HG03442 (cell line): ENCODE measurements around the gene SLC9B2.
A peak's percentile ranks its signal among the peaks of the same experiment; 100 is the strongest.
"Not testable (repeated sequence)": the region's sequence is repeated elsewhere in the genome, so short reads cannot be mapped to it uniquely, and the experiment has no call there.

Source experiments
- ATAC-seq: cut with Tn5 transposase; IDR thresholded peaks from one replicate; pipeline ENCODE4 v1.9.1; 2021; ENCODE audit warnings: mild to moderate bottlenecking, moderate library complexity; ENCODE audit not compliant: unreplicated experiment

SLC9B2 gene

DNA sequence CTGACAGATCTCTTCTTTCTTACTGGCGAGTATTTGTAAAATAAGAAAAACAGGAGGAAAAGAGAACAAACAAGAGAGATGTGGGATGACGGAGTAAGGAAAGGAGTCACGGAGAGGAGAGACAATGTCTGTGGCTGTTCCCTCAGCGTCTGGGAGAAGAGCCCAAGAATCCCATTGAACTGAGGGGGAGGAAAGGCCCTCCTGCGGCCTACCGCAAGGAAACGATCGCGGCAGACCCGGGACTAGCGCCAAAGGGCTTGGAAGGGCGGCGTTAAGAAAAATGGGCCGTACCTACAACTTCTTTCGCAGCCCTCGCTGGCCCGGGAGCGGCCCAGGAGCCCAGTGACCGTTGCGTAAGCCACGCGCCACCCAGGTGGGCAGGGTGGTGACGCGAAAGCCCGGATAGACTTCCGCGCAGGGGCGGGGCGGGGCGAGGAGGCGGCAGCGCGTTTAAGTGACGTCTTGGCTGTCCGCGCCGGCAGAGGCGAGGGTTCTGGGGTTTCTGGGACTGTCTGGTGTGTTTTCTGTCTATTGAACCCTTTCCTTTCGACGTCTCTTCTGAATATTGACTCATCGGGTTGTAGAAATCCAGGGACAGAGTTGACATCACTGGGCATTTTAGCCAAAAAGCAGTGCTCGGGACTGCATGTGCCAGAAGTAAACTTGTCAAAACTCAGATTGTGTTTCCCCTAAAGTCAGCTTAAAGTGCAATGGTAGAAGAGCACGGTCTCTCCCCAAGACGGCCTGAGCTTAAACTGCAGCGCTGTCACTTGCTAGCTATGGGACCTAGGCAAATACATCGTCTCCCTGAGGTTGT, 57.0 kb downstream of the SLC9B2 start, which contains the start of gene SLC9B1:
TSS of gene SLC9B1 (minus strand) at position 398 of the 817 bp plus-strand sequence. CDS start 27,994 bp downstream, outside the sequence.
- ATAC-seq: peak; percentile 98

DNA sequence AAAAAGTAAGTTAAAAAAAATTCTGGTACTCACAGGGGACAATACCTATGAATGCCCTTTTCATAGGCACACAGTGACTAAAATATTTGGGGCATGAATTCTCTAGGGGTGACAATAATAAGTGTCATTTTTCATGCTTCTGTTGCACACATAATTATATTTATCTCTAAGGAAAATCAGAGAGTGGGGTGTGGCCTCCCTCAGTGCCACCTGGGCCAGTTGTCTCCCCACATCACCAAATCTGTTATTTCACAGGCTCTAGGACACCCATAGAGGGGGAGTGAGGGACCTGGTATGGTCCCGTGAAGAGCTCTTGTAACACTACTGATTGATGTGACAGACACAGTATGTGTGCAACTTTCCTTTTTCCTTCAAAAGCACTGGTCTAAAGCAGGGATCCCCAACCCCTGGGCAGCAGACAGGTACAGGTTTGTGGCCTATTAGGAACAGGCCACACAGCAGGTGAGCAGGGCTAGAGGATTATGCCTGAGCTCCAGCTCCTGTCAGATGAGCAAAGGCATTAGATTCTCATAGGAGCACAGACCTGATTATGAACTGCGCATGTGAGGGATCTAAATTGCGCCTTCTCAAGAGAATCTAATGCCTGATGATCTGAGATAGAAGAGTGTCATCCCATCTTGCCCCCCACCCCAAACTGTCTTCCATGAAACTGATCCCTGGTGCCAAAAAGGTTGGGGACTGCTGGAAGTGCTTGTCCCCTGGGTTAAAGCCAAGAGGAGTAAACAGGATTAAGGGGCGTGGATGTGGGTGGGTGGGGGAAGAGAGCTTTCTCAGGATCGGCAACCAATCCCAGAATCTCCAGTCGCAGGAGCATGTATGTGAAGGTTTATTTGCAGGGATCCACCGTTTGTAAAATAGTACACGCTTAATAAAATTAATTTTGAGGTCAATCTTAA, 57.9 kb downstream of the SLC9B2 start:
- no peak for ATAC-seq

DNA sequence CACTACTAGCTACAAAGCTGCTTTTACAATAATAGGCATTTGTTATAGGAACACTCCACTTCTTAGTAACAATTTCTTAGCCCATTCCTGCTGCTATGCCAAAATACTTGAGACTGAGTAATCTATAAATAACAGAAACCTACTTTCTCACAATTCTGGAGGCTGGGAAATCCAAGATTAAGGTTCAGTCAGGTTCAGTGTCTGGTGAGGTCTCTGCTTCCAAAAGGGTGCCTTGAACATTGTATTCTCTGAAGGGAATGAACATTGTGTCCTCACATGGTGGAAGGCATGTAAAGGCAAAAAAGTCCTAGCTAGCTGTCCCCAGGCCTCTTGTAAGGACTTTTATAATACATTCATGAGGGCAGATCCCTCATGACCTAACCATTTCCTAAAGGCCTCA, 64.0 kb downstream of the SLC9B2 start:
- no peak for ATAC-seq

DNA sequence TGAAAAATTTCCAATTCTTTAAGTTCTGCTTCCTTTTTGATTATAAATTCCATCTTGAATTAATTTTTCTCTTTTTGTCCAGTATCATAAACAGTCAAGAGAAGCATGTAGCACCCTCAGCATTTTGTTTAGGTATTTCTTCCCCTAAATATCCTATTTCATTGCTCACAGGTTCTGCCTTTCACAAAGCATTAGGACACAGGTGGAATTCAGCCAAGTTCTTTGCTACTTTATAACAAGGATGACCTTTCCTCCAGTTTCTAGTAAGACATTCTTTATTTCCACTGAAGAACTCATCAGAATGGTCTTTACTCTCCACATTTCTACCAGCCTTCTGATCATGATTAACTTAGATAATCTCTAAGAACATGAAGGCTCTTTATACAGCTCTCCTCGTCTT, 64.5 kb downstream of the SLC9B2 start:
- no peak for ATAC-seq

DNA sequence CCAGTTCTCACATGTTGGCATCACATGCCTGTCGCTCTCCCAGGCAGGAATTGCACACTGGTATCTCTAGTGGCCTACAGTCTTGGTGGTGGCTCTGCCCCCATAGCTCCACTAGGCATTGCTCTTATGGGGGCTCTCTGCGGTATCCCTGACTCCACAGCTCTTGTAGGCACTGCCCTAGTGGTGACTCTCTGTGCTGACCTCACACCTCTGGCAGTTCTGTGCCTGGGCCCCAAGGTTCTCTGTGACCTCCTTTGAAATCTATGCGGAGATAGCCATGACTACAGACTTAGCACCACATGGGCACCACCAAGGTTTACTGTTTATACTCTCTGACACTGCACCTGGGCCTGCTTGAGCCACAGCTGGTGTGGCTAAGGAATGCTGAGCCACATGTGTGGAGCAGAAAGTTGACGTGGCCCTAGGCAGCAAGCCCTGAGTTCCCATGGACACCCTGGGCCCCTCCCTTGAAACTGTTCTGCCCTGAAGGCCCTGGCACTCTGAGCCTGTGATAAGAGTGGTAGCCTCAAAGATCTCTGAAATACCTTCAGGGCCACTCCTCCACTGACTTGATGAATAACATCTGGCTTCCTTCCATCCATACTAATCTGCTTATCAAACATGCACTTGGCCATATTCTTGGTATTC, 65.1 kb downstream of the SLC9B2 start:
- ATAC-seq: no peak

DNA sequence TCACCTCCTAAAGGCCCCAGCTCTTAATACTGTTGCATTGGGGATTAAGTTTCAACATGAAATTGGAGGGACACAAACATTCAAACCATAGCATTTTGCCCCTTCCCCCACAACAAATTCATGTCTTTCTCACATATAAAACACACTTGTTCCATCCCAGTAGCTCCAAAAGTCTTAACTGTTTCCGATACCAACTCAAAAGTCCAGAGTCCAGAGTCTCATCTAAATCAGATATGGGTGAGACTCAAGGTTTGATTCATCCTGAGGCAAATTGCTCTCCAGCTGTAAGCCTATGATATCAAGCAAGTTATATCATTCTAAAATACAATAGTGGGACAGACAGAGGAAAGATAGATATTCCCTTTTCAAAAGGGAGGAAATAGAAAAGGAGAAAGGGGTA, 65.8 kb downstream of the SLC9B2 start:
- ATAC-seq: no peak

DNA sequence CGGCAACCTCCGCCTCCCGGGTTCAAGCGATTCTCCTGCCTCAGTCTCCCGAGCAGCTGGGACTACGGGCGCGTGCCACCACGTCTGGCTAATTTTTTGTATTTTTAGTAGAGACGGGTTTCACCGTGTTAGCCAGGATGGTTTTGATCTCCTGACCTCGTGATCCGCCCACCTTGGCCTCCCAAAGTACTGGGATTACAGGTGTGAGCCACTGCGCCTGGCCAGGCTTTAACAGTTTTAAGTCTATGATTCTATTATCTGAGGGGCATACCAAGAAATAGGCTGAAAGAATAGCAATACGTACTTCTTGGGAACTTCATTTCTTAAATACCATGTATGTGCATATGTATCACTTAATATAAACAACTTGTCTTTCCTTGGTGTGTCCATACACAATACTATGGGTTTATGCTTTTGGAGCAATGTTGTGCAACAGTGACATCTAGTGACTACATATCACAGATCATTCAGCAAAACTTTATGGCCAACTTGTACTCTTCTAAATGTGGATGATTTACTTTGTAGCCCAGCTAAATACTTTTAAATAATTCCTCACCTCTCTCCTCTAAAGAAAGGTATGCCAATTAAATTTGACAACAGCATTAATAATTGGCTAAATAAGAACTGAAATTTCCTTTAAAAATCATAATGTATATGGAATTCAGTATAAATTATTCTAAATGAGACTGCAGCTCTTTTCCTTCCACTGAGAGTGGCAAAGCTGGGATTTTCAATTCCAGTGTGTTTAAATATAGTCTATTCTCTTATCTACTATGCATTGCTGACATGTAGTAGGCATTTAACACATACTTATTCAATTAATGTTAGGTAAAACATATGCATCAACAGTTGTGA, 67.5 kb downstream of the SLC9B2 start:
- peak; percentile 79 for ATAC-seq

DNA sequence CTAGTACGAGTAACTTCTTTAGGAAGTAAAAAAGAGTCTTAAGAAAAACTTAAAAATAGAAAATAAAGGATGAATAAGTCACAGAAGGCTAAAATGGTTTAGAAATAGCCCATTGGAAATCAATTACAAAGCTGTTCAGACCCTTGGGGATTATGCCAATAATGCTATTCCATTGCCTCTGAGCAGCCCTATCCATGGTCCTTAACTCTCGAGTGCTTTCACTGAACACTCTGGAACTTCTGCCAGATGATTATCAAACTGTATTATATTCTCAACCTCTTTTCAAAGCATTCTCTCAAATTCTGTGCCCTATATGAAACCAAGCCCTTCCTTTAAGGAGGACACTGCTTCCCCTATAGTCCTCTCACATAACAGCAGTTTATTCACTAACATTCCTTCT, 74.0 kb downstream of the SLC9B2 start:
- ATAC-seq: no peak

DNA sequence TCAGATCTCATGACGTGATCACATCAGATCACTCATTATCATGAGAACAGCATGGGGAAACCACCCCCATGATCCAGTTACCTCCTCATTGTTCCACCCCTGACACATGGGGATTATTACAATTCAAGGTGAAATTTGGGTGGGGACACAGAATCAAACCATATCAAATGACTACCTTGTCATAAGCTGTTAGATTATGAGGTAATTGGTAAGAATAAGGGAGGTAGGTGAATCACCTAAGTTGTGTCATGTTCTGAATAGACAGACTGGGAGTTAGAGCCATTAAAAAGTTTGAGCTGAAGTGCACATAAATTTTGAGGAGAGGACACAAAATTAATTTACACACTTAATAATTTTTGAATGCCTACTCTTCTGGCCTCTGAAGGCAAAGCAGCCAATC, 81.8 kb downstream of the SLC9B2 start:
- no peak for ATAC-seq

DNA sequence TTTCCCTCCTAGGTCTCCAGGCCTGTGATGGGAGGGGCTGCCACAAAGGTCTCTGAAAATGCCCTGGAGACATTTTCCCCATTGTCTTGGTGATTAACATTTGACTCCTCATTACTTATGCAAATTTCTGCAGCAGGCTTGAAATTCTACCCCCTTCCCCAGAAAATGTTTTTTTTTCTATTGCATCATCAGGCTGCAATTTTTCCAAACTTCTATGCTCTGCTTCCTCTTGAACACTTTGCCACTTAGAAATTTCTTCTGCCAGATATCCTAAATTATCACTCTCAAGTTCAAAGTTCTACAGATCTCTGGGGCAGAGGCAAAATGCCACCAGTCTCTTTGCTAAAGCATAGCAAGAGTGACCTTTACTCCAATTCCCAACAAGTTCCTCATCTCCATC, 82.6 kb downstream of the SLC9B2 start:
- ATAC-seq: not testable (repeated sequence)

DNA sequence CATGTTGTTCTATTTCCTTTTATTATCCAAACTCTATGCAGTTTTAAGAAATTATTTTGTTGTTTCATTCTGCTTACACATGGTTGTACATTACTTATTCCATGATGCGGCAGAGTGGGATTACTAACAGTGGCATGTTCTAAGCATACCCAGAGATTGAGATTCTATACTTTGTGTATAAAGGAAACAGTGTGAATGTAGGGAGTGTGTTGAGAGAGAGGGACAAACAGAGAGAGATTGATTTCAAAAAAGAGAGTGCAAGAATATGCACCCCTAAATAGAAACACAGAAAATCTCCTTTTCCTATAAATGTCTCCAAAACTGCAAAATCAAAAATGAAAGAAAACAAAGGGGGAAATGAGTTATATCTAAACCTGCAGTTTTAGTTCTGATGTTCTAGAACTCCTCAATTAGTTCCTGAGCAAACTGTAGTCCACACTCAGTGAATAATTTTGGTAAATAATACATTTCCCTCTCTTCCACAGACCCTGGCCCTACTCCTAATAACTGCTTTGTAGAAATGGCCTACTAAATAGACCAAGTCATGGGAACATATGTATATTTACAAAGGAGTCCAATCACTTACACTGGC, 88.0 kb downstream of the SLC9B2 start:
- no peak for ATAC-seq

DNA sequence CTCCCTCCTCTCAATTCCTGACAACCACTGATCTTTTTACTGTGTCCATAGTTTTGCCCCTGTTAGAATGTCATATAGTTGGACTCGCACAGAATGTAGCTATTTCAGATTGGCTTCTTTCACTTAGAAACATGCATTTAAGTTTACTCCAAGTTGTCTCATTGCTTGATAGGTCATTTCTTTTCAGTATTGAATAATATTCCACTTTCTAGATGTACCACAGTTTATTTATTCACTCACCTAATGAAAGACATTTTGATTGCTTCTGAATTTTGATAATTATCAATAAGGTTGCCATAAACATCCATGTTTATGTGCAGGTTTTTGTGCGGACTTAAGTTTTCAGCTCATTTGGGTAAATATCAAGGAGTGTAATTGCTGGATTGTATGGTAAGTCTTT, 95.6 kb downstream of the SLC9B2 start:
- no peak for ATAC-seq
